Measurements from ENCODE around the gene SYT7.

The SYT7 gene

DNA sequence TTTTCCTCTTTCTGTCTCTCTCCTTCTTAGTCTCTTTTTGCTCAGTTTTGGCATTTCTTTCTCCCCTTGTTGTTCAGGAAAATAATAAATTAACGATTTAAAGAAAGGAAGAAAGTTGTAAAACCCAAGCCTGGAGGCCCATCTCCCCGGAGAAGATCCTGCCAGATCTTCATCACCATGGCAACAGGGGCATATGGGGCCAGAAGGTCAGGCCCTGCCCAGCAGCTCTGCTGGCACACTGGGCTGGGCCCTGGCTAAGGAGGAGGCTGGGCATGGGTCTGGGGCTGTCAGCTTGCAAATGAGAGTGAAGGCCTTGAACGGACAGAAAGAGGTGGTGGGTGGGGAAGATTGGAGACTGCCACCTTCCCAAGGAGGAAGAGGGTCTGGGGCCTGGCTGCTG, 69.5 kb downstream of the SYT7 start:
- no peak for DNase-seq

DNA sequence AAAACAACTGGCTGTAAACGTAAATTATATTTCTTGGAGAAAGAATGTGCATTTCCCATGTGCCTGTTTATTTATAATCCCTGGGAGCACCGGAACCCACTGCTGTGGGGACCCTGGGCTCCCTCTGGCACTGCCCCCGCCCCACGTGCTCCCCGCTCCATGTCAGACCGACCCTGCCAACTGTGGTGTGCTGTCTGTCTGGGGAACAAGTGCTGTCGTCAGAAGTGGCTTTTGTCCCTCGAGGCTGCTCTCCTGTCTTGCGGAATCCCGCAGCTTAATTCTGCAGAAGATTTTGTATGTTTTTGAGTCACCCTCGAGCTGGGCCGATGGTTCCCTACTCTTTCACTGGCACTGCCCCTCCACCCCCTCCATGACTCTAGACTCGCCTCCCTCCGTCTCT, 69.9 kb downstream of the SYT7 start:
- DNase-seq, result no peak

DNA sequence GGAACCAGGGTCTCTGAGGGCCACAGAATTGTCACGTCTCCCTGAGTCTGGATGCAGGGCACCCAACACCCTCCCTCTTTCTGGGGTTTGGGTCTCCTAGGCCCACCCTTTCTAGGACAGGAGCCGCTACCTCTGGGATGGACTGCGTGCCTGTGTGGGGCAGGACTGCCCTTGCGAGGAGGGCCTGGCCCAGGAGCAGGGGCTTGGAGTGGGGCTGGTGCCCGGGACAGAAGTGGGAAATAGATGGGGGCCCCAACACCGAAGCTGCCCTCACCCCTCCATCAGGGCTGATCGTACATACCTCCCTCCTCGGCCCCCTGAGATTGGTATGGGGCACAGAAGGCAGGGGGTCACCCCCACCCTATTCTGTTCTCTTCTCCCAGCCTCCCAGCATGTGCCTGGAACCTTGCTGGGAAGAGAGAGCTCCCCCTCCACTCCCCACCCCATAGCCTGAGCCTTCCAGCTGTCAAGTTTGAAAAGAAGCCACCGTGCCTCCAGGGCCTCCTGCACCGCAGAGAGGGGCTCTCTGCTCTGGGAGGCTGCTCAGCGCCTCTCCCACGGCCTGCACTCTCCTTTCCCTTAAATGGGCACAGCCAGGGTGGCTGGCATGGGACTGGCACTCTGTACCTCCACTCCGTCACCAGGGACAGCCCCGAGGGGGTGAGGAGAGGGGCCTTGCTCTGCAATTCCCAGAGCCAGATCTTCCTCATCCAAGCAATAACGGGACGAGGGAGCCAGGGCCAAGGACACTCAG, 70.5 kb downstream of the SYT7 start:
- no peak for DNase-seq

DNA sequence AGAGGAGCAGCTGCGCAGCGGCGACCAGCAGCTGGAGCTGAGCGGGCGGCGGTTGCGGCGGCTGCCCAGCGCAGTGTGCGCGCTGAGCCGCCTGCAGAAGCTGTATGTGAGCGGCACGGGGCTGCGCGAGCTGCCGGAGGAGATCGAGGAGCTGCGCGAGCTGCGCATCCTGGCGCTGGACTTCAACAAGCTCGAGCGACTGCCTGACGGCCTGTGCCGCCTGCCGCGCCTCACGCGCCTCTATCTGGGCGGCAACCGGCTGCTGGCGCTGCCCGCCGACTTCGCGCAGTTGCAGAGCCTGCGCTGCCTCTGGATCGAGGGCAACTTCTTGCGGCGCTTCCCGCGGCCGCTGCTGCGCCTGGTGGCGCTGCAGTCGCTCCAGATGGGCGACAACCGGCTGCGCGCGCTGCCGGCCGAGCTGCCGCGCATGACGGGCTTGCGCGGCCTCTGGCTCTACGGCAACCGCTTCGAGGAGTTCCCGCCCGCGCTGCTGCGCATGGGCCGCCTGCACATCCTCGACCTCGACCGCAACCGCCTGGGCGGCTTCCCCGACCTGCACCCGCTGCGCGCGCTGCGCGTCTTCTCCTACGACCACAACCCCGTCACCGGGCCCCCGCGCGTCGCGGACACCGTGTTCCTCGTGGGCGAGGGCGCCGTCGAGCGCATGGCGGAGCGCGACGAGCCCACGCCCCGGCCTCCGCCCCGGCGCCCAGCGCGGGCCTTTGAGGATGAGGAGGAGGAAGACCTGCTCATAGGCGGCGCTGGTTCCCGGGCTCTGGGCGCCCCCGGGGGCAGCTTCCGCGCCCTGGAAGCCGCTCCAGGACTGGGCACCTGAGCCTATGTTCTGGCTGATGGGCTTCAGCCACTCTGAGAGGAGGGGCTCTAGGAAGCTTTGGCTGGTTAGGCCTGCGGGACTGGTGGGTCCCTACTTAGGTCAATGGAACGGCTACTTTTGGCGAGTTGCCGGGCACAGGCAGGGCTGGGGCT, 71.5 kb downstream of the SYT7 start:
- DNase-seq, result peak; percentile 86

DNA sequence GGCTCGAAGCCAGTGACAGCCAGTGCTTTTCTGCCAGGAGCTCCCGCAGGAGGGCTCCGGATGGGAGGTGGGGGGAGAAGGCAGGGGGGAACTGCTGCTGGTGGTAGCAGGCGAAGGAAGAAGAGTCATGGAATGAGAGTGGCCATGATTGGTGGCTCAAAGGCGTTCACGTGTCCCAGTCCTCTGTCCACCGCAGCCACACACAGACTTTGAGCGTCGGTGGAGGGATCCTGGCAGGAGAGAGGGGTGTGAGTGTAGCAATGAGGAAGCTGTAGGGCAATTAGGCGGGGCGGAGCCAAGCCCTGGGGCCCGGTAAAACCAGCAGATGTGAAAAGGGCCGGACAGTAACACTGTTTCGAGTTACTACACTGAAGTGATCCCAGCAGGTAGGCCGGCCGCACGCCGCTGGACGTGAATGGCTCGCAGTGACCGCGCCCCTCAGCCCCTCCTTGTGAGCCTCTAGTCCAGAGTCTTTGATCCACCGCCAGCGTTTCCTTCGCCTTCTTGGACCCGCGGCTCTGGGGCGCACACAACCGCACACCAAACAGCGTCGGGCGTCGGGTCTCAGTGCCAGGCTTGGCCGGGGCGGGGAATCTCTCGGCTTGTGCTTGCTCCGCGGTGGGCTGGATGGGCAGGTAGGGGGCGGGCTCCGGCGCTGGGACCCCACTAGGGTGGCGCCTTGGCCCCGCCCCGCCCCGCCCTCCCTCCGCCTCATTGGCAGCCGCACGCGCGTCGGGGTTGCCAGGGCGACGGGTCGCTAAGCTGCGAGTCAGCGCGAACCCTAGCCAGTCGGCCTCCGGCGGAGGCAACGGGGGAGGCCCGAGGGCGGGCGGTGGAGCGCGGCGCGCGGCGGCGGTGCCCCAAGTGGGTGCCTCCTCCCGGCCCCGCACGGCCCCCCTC, 72.7 kb downstream of the SYT7 start, which contains the start of gene LRRC10B:
TSS of gene LRRC10B (plus strand) at position 788 of the 900 bp plus-strand sequence. CDS start 250 bp downstream, outside the sequence.
- DNase-seq, result peak; percentile 58

DNA sequence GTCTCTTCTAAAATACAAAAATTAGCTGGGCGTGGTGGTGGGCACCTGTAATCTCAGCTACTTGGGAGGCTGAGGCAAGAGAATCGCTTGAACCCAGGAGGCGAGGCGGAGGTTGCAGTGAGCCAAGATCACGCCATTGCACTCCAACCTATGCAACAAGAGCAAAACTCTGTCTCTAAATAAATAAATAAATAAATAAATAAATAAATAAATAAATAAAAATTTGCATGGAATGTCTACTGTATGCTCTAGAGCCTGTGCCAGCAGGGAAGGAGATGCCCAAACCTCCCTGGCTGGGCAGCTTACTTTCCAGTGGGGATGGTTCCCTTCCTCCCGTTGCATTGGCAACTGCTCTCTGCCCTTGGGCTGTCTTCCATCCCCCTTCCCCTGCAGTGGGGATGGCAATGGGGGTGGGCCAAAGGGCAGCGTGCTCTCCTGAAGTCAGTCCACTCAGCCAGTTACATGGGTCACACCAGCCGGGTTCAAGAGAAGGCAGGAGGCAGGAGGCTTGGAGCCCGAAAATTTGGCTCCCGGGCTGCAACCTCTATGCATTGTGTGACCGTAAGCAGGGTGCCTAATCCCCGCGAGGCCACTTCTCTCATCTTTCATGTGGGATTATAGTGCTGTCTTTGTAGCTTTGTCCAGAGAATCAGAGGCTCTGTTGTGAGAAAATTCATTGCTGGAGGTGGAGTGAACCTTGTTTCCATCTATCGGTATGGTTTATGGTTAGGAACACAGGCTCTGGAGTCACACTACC, 73.7 kb downstream of the SYT7 start:
- DNase-seq, result no peak

DNA sequence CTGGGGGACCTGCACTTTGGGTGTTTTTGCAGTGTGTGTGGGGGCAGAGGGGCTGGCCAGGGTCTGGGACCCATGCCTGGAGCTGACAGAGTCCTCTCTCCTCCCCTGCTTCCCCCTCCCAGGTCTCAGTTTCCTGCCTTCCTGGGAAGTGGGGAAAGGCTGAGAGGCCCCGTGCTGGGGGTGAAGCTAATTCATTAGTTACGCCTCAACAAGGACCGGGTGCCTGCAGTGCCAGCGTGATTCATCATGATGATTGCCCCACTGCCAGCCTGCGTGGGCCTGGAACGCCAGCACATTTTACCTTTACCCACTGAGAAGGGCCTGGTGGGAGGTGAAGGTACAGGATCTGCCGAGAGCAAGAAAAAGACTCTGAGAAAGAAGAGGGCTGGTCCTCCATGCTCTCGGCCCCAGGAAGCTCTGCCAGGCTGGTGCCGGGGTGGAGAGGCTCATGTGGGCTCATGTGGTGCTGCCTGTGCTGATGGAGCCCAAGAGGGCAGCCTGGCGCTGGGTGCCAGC, 75.2 kb downstream of the SYT7 start:
- DNase-seq, result no peak

DNA sequence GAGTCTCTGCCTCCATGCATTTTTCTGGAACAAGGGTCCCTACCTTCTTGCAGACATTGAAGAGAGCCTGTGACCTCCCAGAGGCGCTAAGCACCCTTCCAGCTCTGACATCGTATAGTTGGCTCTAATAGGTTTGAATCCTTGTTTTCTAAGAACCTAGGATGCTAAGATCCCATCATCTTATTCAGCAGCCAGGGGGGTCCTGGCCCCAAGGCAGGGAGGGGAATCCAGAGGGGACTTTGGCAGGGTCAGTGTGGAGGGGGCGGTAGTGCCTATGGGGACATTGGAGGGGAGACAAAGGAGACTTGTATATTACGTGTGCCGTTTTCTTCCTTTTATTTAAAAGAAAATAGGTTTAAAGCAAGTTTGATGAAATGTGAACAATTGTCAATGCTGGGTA, 75.8 kb downstream of the SYT7 start:
- no peak for DNase-seq

DNA sequence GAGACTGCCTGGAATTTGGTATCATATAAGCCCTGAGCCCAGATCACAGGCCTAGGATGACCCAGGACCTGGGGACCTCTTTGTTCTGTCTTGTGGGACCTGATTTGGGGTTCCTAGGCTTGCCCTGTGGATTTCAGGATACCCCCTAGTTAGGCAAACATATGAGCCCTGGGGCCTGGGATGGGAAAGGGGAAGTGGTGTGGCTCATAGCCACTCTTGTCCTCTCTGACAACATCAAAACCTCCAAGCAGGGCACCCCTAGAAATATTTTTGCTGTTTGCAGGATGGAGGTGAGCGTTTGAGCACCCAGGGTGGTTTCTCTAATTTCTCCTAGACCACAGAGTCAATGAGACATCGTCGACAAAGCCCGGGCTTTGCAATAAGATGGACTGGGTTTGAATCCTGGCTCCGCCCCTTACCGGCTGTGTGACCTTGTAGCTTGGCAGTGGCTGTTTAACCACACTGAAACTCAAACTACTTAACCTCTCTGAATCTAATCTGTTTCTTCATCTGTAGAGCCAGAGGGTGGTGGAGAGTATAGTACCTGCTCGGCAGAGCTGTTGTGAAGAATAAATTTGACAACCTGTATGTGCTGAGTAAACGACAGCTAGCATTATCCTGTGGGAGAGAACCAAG, 77.6 kb downstream of the SYT7 start:
- DNase-seq, result no peak

DNA sequence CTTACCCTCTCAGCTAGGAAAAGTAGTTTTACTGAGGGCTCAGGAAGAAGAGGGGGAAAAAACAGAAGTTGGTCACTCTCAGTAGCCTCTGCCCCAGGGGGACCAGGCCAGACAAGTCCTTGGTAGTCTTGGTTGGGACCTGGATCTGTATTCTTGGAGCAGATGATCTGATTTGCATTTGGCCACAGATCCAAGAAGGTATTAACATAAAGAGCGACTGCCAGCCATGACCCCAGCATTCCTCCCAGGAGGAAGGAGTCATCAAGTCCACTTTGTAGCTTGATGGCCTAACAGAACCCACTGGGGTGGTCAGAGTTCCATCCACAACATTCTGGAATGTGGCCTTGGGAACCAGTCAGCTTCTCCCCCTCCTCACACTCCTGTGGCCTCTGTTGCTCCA, 78.4 kb downstream of the SYT7 start:
- DNase-seq, result no peak

DNA sequence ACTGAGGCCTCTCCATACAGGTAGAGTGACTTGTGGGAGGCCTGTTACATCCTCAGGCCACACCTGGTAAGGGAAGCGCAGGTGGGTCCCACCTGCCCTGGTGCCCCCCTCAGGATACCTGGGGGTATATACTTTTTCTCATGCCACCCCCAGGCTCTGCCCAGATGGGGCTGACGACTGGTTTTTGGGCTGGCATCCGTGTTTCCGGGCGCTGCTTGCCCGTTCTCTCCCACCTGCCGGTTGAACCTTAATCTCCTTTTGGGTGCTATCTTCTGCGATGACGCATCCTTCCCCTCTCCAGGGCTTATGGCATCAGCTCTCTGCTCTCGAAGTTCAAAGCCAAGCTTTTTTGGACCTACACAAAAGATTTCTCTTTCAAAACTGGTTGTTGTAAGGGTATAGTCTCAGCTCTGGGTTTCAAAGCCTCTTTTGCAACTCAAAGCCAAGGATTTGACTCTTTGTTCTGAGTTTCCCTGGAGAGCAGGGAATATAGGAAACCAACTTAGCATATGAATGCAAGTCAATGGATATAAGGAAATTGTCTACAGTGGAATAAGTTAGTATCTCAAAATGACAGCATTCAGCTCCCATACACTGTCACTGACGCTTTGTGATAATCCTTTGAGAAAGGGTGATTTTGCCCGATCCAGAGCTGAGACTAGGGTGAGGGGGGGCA, 80.9 kb downstream of the SYT7 start:
- DNase-seq, result no peak

DNA sequence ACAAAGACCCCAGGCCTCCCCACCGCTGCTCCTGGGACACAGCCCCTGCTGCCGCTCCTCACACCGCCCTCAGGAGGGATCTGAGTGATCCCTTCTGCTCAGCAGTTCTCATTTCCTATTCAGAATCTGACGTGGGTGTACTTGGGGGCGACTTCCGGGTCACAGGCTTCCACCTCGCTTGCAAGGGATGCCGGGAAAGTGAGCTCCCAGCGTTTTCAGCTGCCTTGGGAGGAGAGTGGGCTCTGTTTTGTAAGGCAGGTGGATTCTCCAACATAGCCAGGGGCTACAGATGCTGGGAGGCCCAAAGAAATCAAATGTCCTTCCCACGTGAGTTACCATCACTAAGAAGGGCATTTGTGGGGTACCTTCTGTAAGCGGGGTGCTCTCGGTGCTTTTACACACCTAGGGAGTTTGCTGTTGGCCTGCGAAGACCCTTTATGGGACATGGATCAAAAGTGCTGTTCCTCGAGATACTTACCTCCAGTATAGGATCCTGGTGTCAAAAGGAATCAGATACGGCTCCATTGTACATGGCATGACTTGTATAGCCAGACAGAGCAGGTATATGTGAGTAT, 82.0 kb downstream of the SYT7 start:
- no peak for DNase-seq

DNA sequence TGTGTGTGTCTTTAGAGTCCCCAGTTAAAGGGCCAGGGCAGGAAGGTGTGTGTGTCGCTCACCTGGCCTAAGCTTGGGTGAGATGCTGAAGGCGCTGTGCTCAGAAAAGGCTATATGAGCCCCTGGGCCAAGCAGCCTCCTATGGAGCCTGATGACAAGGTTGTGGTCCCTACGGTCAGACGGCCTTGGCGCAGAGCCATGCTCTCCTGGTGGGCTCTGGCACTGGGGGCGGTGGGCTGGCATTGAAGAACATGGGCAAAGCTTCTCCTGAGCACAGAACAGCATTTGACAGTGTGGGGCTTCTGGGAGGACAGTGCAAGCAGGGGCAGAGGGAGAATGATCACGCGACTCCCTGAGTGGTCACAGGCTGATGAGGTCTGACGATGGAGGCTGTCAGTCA, 83.0 kb downstream of the SYT7 start:
- DNase-seq, result no peak

DNA sequence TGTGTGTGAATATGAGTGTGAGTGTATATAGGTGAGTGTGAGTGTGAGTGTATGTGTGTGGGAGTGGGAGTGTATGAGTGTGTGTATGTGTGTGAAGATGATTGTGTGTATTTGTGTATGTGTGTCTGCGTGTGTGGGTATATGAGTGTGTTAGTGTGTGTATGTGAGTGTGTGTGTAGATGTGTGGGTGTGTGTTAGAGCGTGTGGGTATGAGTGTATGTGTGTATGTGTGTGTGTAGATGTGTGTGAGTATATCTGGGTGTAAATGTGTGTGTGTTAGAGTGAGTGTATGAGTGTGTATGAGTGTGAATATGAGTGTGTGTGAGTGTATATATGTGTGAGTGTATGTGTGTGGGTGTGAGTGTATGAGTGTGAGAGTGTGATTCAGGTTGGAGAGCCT, 83.4 kb downstream of the SYT7 start:
- DNase-seq, result no peak

DNA sequence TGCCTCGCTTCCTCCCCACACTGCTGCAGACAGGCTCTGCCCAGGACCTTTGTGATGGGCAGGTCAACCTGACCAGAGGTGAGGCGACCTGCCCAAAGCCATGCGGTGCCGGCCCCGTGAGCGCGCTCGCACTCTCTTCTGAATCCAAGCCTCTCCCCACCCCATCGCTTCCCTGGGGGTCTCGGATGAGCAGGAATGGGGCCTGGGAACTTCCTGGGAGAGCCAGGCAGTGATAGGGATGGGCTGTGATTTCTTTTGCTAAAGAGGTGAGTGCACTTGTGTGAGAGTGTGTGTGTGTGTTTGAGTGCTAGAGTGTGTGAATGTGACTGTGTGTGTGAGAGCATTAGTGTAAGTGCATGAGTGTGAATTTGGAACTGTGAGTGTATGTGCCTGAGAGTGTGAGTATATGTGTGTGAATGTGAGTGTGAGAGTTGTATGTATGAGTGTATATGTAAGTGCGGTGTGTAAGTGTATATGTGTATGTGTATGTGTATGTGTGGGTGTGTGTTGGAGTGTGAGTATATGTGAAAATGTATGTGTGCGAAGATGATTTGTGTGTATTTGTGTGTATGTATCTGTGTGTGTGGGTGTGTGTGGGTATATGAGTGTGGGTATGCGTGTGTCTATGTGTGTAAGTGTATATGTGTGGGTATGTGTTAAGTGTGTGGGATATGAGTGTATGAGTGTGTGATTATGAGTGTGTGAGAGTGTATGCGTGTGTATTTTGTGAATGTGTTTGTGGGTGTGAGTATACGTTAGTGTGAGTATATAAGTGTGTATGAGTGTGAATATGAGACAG, 84.1 kb downstream of the SYT7 start:
- DNase-seq, result no peak

DNA sequence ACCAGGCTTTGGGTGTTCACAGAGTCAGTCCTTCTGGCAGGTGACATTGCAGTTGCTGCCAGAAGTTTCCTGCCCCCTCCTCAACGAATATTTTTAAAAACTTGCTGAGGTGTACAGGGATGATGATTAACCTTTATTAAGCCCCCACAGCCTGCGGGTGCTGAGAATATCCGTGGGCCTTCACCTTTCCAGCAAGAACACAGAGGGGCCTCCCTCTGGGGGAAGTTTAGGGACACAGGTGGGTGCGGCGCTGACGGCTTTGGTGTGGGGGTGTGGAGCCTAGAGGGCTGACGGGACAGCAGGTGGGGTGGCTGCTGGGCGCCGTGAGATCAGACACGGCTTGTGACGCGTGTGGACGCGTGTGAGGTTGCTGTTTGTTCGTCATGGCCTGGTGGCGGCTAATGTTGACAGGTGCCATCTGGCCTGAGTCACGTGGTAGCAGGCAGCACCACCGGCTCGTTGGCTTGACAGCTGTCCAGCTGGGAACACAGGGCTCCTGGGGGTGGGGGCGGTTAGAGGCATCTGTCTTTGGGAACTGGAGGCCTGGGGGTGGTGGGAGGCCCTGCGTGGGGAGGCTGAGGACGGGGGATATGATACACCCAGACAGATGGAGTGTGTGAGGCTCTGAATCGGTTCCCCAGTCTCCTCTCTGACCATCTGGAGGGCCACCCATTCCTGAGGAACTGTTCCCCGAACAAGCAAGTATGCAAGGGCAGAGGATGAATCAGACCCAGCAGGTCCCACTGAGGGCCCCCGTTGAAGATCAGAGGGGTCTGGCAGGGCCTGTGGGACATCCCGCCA, 84.9 kb downstream of the SYT7 start:
- peak; percentile 77 for DNase-seq

DNA sequence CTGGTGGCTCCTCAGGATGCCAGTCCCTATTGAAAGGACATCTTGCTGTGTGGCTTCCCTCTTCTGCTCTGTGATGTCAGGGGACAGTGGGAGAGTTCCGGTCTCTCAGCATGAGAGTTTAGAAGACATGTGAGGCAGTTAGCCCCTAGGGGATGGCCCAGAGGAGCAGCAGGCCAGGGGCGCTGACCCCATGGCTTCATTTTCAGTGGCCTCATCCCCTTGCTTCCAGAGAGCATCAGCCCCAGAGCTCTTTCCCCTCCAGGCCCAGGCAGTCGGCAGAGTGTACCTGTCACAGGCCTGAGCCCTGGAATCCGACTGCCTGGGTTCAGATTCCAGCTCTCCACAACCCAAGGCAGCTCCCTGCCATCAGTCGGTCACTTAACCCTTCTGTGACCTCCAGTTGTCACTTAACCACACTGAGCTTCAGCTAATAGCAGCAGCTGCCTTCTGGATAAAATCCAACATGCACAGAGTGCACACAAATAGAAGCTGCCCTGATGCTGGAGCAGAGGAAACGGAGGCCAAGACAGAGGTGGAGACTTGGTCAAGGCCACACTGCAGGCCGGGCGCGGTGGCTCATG, 86.4 kb downstream of the SYT7 start:
- peak; percentile 47 for DNase-seq

DNA sequence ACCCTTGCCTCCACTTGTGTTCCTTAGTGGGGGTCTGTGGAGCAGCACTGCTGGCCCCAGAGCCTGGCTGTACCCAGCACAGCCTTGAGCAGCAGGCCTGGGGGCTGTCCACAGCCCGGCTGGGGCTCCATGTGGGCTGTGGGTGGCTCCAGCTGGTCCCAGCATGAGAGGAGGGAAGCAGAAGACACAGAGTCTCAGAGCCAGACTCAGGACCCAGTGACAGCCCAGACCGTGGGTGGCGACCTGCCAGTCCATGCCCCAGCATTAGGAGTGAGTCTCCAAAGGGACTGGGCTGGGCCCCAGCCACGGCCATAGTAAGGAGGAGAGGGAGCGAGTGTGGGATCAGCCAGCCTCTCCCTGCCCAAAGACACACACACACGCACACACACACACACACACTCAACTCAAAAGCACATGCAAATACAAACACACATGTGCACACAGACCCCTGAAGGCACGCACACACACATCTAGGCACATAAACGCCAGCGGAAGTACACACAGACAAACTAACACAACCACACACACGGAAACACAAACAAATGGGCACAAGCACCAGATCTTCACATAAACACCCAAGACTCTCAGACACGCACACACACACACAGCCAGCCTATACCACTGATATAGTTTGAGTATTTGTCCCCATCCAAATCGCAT, 89.0 kb downstream of the SYT7 start:
- no peak for DNase-seq
